ENCODE data around the gene CSRP2. TPM values are rescaled to one million over a fixed set of nuclear protein-coding genes. Genes with fewer than 3 reads are reported as not detected.
A peak's percentile ranks its signal among the peaks of the same experiment; 100 is the strongest.

CSRP2 gene
- total RNA-seq, 1 experiment from 2014 or later: 157 TPM

DNA sequence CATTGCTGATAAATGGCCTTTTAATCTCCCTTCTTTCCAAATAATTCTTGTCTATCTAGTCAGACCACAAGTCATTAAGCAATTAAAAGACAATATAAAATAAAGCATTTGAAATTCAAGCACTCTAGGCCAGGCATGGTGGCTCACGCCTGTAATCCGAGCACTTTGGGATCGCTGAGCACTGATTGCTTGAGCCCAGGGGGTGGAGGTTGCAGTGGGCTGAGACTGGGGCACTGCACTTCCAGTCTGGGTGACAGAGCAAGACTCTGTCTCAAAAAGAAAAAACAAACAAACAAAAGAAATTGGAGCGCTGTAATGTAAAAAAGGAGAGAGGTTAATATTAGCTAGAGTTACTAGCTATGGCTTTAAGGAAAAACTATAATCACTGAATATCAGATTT lies 30.5 kb upstream of the CSRP2 start:
- H3K4me1 Mint-ChIP-seq: peaks cover 59% of the 10 kb centered on the region
- peak; percentile 81 for ATAC-seq
- DNase-seq (ENCODE audit: low spot score): no peak
- no peak overlapping the region for H3K4me3 Mint-ChIP-seq
- 0 out of 2 replicates have a peak overlapping the region, but pooled peaks have one; percentile 13 for H3K27ac Mint-ChIP-seq
- ChIA-PET POLR2A (no interaction called here), CTCF (no interaction called here)
- no peaks in the 10 kb centered on the region for H3K27me3 Mint-ChIP-seq (ENCODE audit: low read depth)
- H3K36me3 Mint-ChIP-seq: peaks cover 2% of the 10 kb centered on the region; the same call in 1 of the 2 replicates
- TF ChIP-seq ZNF317 (CRISPR knock-in tag; IDR thresholded peaks at IDR 0.05; ENCODE audit: borderline replicate concordance, low read depth): no peak
- TF ChIP-seq NR1H2 (CRISPR knock-in tag; IDR thresholded peaks at IDR 0.05): no peak
- no peak for TF ChIP-seq FOXK1 (CRISPR knock-in tag; IDR thresholded peaks at IDR 0.05)
- no peak for TF ChIP-seq TCF7 (CRISPR knock-in tag; IDR thresholded peaks at IDR 0.05; ENCODE audit: low read depth)
- H3K9me3 Mint-ChIP-seq: peaks cover 6% of the 10 kb centered on the region

GRCh38 chr12:76908303-76909017 lies 29.6 kb upstream of the CSRP2 start:
- Mint-ChIP-seq H3K9me3 (peaks cover 12% of the 10 kb centered on the region), H3K27me3 (ENCODE audit: low read depth) (no peaks in the 10 kb centered on the region), H3K36me3 (peaks cover 2% of the 10 kb centered on the region; the same call in 1 of the 2 replicates), H3K4me3 (no peak overlapping the region), H3K27ac (no peak overlapping the region; the same call in 1 of the 2 replicates), H3K4me1 (peaks cover 55% of the 10 kb centered on the region)
- ChIA-PET CTCF (interaction anchor here (0.9 to 2.3 kb wide), 4 partner anchors 11 to 102 kb away, joined by 3 to 14 read pairs (median 6); partner anchors contain the start of gene CSRP2), POLR2A (interaction anchor here (0.6 to 1.0 kb wide), 2 partner anchors 10 to 31 kb away, joined by 3 read pairs; no protein-coding TSS in a partner anchor)
- peak; percentile 42 for ATAC-seq
- TF ChIP-seq CREB1 (CRISPR knock-in tag; IDR thresholded peaks at IDR 0.05): no peak
- TF ChIP-seq ATF2 (CRISPR knock-in tag; IDR thresholded peaks at IDR 0.05; ENCODE audit: borderline replicate concordance, low read depth): no peak
- TF ChIP-seq GTF2I (CRISPR knock-in tag; conservative IDR thresholded peaks at IDR 0.05): no peak
- no peak for TF ChIP-seq SMAD4 (CRISPR knock-in tag; IDR thresholded peaks at IDR 0.05)
- TF ChIP-seq NR1H2 (CRISPR knock-in tag; IDR thresholded peaks at IDR 0.05): no peak
- no peak for TF ChIP-seq RORB (CRISPR knock-in tag; IDR thresholded peaks at IDR 0.05)
- TF ChIP-seq CBFB (CRISPR knock-in tag; IDR thresholded peaks at IDR 0.05; ENCODE audit: low read depth): no peak
- no peak for TF ChIP-seq JUN (CRISPR knock-in tag; IDR thresholded peaks at IDR 0.05)
- TF ChIP-seq, protein P1, sequence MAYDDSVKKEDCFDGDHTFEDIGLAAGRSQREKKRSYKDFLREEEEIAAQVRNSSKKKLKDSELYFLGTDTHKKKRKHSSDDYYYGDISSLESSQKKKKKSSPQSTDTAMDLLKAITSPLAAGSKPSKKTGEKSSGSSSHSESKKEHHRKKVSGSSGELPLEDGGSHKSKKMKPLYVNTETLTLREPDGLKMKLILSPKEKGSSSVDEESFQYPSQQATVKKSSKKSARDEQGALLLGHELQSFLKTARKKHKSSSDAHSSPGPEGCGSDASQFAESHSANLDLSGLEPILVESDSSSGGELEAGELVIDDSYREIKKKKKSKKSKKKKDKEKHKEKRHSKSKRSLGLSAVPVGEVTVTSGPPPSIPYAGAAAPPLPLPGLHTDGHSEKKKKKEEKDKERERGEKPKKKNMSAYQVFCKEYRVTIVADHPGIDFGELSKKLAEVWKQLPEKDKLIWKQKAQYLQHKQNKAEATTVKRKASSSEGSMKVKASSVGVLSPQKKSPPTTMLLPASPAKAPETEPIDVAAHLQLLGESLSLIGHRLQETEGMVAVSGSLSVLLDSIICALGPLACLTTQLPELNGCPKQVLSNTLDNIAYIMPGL (CRISPR knock-in tag; IDR thresholded peaks at IDR 0.05): no peak
- no peak for TF ChIP-seq MYBL2 (CRISPR knock-in tag; IDR thresholded peaks at IDR 0.05)
- TF ChIP-seq TP53 (CRISPR knock-in tag; IDR thresholded peaks at IDR 0.05): no peak
- TF ChIP-seq CREM (CRISPR knock-in tag; IDR thresholded peaks at IDR 0.05): no peak
- TF ChIP-seq IRF1 (CRISPR knock-in tag; IDR thresholded peaks at IDR 0.05): no peak
- TF ChIP-seq, protein P2, sequence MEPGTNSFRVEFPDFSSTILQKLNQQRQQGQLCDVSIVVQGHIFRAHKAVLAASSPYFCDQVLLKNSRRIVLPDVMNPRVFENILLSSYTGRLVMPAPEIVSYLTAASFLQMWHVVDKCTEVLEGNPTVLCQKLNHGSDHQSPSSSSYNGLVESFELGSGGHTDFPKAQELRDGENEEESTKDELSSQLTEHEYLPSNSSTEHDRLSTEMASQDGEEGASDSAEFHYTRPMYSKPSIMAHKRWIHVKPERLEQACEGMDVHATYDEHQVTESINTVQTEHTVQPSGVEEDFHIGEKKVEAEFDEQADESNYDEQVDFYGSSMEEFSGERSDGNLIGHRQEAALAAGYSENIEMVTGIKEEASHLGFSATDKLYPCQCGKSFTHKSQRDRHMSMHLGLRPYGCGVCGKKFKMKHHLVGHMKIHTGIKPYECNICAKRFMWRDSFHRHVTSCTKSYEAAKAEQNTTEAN (CRISPR knock-in tag; IDR thresholded peaks at IDR 0.05): no peak
- no peak for DNase-seq (ENCODE audit: low spot score)

All from WTC11 (cell line).